Islet of Langerhans (tissue), 1 donor: ENCODE data around the gene SMOC2.

ENCODE experiments used
- FAIRE-seq: peaks from one replicate; lab custom pipeline; 2011; peaks lifted over from hg19 to GRCh38; lab: Jason Lieb, UNC

SMOC2 gene

DNA sequence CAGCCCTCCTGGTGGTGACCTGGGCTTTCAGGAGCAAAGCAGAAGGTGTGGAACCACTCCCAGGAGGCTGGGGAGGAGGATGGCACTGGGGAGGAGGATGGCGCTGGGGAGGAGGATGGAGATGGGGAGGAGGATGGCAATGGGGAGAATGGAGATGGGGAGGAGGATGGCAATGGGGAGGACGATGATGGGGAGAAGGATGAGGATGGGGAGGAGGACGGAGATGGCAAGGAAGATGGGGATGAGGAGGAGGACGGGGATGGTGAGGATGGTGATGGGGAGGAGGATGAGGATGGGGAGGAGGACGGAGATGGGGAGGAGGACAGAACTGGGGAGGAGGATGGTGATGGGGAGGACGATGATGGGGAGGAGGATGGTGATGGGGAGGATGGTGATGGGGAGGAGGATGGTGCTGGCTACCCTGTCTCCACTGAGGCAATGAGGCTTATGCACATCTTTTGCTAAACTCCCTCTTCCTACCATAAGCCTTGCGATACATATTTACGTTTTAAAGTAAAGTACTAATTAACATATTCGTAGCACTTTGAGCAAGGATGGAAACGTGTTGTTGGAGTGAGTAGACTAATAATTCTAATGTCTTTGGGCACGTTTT is 7.4 kb downstream of the SMOC2 start:
- no peak for FAIRE-seq

DNA sequence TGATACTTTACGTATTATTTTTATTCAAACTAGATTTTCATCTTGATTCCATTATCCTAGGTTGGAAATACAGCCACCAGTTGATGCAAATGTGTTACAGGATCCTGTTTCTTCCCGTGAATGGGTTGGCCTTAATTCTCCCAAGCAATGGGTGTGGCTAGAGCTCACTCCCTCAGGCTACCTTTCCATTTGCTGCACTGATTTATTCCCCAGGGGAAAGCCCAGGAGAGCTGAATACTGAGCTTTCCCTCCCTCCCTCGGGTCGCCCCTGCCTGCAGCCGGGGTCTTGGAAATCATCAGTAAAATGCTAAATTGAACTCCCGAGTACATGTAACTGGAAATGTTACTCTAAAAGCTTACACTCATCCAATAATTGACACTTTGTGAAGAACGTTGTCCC is 9.9 kb downstream of the SMOC2 start:
- FAIRE-seq, result no peak

DNA sequence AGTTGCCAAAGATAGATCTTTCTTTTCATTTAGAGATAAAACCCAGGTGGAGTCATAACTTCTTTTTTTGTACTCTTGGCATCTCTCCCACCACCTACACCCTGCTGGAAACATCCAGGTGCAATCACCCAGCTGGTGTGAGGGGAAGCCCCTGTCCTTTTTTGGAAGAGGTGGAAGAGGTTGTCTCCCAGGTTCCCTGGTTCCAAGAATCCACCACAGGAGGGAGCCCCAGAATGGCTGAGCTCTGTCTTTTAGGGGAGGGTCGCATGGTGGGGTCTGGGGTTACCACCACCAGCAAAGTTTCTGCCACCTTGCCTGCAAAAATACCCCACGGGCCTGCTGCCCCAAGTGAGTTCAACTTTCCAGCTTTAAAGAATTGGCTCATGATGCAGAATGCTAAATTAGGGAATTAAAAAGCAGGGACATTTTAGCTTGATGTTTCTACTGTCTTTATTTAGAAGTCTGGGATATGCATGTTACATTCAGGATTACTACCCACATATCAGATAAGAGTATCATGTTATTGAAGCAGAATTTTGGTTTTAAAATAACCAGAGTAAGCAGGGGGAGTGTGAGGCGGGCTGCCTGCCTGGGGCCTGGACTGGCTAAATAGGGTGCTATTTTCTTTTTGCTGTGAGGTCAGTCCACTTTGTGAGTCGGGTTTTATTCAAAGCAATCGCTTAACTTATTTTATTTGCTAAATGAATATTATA is 11.0 kb downstream of the SMOC2 start:
- no peak for FAIRE-seq

DNA sequence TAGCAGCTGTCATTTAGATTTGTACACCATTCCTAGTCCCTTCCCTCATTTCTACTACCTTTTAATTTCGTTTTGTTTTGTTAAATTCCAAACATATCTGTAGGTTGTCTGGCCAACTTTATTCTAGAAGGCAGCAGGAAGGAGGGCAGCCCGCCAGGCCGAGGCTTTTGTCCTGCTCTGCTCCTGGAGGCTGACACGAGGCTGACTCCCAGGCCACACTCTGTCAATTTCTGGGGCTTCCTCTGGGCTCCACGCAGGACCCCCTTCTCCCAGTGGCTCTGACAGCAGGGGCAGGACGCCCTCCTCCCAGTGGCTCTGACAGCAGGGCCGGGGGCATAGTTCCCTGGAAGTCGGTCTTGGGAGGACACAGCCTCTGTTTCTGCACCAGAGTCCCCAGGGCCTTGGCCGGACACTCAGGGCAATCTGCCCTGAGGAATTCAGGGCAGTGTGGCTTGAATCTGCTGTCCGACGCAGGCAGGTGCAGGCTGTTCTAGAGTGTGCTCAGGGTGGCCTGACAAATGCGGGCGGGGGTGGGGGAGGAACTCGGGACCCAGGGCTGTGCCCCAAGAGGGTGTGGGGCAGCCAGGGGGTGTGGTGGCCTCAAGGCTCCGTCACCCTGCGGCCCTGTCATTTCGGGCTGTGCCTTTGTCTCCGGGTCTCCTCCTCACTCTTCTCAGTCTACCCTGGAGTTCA is 11.8 kb downstream of the SMOC2 start:
- no peak for FAIRE-seq

DNA sequence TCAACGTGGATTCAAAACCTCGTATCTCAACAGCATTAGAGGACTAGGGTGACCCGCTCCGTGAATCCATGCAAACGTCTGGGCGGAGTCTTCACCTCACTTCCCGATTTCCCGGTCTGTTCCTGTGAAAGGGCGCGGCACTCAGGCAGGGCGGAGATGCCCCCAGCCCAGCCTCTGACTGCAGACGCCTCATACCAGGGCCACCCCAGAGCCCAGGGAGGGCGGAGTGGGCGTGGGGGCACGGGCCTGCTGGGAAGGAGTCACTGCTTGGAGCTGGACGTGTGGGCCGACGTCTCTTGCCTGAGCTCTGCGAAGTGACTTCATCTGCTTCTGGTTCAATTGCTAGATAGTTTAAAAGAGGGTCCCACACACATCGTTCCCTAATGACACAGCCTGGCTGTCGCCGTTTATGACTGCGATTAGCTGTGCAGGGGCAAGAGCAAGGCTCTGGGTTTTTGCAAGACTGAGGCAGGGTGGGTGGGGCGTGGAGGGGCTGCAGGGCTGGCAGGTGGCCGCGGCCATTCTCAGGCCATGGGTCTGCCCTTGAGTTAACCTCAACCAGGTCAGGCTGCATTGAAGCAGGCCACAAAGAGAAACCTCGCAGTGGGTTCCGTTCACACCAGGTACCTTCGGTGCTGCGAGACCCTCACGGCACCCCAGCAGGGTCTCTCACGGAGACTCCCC is 15.0 kb downstream of the SMOC2 start:
- FAIRE-seq, result no peak

DNA sequence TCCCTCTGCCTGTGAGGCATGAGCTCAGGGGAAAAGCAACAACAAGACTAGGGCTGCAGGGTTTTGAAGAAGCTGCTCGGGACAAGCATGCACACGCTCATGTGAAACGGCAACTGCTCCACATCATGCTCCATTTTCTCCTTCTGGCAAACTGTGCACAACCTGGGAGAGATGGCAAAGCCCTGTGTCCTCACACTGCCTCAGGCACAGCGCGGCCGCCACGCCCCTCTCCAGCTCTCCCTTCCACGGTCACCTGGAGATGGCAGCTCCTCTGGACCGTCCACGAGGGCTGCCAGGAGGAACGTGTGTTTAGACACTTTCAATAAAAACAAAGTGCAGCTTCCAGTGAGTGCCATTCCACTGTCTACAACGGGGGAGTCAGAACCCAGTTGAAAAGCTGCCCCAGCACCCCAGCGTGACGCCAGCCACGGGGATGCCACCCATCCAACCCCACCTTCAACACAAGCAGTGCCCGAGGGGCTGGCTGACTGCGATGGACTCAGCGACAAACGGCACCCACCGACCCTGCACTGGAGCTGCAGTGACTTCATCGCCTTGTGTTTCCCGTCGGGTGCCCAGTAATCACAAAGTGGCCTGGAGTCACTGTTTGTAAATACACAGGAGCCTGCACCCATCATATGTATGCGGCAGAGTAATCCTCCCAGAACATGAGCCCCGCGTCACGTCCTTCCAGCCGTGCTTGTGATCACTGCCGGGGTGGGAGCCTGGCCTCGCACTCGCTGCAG is 16.1 kb downstream of the SMOC2 start:
- no peak for FAIRE-seq

DNA sequence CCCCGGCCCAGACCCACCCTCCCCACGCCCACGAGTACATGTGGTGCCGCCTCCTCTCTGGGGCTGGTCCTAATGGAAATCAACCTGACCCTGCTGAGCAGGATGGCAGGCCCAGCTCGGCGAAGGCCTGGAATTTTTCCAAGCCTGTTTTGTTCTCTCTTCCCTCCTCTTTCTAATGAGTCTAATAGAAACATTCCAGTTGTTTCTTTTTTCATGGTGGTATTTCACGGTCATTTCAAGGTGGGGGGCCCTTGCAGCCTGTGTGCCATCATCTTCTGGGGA is 16.6 kb downstream of the SMOC2 start:
- no peak for FAIRE-seq

DNA sequence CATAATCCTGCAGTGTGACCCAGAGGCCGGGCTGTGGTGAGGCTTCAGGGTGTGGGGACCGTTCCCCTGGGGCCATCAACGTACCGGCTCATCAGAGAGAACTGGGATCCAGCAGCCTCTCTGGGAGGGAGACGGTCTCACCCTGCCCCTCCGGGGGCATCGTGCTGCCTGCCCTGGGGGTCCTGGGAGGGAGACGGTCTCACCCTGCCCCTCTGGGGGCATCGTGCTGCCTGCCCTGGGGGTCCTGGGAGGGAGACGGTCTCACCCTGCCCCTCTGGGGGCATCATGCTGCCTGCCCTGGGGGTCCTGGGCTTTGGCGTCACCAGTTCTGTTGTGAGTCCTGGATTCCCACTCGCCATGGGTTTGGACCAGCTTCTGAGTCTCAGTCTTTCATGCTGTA is 17.1 kb downstream of the SMOC2 start:
- no peak for FAIRE-seq

DNA sequence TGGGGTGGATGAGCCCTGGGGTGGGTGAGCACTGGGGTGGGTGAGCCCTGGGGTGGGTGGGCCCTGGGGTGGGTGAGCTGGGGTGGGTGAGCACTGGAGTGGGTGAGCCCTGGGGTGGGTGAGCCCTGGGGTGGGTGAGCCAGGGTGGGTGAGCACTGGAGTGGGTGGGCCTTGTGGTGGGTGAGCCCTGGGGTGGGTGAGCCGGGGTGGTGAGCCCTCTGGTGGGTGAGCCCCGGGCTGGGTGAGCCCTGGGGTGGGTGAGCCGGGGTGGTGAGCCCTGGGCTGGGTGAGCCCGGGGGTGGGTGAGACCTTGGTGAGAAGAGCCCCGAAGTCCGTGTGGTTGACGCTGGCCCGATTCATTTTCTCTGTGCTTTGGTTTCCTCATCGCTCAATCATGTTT is 18.6 kb downstream of the SMOC2 start:
- FAIRE-seq, result no peak

DNA sequence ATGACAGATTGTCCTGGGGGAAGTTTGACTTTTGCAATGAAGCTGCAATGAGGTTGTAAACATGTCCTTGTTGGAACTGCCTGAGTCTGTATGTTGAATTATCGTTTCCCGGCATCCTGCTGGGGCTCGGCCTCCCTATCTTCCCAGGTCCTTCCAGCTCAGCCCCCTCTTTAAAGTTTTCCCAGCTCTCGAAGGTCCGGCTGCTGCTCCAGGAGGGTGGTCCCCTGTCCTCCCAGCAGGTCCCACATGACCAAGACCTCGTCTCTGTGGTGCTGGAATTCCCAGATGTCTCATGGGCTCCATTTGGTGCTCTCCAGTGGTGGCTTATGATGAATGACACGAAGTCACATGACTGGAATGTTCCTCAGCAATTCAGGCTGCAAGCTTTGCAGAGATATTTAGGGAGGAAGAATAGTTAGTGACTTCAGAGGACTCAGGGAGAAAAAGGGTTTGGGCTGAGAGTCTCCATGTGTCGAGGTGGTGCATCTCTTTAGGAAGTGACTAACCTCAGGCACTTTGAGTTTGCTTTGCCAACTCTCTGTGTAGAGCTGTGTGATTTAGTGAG is 21.4 kb downstream of the SMOC2 start:
- FAIRE-seq, result no peak

DNA sequence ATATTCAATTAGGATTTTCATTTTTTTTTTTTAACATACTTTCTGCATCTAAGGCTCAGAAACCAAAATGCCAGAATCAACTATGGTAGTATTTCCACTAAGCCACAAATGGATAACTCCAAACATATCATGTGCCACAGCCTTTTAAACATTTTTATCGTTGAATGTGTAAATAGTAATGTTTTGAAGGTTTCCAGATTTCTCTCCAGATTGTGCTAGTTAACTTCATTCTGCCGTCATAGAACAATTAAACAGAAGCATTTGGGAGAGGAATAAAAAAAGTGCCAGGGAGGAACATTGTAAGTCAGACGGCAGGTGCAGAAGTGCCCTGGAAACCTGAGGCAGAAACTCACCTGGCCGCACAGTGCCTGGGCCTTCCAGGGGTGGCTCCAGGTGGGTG is 23.6 kb downstream of the SMOC2 start:
- FAIRE-seq, result no peak

DNA sequence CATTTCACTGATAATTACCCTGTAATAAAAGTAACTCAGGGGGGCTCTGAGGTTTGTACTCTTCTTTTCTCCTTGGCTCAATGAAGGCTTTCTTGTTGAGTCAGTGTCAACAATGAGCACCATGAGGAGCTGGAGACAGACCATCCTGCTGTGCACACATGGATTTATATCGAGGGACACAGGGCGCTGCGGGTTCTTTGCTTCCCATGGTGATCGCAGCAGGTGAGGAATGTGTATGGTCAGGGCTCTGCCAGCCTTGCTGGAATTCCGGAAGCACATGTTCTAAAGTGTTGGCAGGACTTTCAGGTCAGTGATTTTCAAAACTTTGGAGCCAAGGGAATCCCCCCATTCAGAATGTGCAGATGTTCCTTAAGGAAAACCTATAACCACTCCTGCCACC is 27.1 kb downstream of the SMOC2 start:
- no peak for FAIRE-seq

DNA sequence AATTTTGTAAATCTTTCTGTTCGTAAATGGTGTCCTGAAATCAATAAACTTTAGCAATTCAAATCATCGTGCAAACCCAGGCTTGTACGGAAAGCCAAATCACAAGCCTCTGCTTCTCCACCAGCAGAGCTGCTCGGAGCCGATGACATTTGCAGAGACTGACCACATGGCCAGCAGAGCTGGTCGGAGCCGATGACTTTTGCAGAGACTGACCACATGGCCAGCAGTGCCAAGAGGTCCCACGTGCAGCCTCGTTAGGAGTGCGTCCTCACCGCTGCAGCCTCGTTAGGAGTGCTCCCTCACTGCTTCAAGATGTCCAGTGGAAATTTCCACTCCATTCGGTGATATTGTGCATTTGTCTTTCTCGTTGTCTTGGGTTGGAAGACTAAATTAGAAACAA is 28.5 kb downstream of the SMOC2 start:
- no peak for FAIRE-seq

DNA sequence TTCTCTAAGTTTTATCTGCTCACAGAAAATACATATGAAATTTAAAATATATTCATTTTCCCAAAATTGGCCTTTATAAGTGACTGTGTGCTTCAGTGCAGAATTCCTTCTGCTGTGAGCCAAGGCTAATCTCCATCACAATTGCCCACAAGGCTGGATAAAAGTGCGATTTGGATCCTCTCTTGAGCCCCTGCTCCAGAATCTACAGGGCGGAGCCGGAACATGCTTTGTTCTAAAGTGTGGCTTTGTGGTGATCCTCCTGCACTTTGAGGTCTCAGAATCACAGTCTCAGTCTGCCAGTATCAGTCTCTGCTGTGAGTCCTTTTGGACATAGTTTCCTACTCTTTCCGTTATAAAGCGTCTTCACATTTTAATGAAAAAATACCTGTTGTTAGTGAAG is 28.9 kb downstream of the SMOC2 start:
- FAIRE-seq, result no peak

DNA sequence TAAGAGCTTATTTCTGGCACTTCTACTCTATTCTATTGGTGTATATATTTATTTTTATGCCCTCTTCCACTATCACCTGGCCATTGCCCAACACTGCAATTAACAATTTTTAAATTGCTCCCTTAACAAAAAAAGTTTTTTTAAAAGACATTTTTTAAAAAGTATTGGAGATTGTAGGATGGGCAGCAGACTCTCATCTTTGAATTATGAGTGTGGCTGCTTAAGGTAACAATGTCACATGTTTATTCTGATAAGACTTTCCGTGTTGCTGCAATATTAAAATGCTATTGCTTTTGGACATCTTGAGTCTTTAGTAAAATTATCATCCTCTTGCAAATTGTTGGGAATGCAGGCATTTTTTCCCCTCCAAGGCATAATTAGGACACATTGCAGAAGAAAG is 31.4 kb downstream of the SMOC2 start:
- no peak for FAIRE-seq

DNA sequence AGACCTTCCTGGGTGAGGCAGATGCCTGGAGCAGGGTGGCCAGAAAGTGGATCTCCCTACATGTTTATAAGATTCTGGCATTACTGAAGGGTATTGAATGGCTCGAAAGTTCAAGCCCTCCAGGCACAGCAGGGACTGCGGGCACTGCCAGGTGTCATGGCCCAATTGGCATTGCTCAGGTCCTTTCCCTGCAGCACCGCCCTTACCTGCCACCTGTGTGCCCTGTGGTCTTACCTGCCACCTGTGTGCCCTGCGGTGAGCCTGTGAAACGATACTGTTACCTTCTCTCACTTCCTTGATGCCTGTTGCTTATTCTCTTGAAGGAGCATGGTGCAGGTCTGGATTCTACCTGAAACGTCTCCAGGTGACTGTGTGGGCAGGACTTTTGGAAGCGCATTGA is 32.2 kb downstream of the SMOC2 start:
- FAIRE-seq, result no peak

DNA sequence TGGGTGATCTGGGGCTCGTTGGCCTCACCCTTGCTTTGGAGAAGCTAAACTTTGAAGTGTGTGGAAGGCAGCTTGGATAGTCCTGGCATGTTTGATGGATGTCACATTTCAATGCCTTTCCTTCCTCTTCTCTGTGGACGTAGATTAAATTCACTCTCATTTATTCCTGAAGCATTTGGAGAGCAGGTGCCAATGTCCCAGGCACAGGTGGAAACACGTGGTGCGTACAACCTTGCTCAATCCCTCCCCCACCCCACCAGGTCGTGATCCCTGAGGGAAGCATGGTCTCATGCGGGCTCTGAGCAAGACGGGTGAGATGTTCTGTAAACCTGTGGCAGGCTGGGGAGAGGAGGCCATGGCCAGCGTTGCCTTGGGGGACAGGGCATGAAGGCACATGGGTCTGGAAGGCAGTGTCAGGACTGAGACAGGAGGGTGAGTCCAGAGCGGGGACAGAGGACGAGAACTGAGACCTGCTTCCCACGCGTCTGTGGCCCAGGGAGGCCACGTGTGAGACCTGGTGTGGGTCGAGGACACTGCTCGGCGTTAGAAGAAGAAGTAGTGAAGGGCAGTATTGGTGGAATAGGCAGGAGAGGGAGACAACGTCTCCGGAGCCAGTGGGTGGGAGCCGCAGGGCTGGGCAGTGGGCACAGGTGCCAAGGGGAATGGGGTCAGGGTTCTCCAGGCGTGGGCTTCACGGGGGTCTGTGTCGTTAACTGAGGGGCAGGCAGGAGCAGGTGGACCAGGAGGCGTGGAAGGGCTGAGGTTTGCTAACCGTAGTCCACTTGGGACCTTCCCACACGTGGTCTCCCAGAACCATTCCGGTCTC is 34.4 kb downstream of the SMOC2 start:
- FAIRE-seq, result no peak

DNA sequence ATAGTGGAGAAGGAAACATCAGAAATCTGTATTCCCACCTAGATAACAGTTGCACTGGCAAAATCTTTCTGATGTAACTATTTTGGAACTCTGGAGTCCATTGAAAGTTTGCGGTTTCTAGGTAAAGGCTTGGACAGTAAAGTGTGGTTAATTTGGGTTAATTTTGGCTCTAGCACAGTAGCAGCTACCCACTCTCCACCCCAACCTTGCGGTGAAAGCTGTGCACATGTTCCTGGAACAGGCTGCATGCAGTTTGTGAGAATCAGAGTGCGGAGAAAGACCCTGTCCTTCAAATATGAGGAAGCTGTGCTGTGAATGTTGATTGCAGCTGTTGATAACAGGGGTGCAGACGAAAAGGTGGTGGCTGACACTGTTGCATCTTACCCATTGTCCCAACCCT is 38.4 kb downstream of the SMOC2 start:
- no peak for FAIRE-seq

DNA sequence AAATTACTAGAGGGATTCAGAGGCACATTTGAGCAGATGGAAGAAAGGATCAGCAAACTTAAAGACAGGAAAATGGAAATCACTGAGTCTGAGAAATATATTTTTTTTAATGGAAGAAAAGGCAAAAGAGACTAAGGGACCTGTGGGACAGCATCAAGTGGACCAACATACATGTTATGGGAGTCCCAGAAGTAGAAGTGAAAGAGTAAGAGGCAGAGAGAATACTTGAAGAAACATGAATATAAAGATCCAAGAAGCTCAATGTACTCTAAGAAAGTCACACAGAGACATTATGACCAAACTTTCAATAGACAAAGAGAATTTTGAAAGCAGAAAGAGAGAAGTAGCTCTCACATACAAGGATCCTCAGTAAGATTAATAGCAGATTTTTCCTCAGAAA is 39.5 kb downstream of the SMOC2 start:
- no peak for FAIRE-seq

DNA sequence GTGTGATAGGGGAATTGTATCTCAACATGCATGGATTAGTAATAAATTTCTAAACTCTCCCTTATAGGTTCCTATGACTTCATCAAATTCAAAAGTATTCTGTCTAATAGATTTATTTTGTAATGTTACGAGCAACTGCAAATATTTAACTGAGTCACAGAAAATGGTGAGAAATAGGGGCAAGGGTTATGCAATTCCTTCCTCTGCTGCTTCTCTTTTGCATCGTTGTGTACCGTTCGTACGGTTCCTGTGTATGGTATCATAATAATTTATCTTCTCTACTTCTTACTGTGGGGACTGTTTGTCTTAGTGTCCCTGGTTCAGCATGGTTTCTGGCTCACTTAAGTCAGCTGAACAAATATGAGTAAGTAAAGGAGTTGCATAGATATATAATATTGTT is 44.8 kb downstream of the SMOC2 start:
- no peak for FAIRE-seq

DNA sequence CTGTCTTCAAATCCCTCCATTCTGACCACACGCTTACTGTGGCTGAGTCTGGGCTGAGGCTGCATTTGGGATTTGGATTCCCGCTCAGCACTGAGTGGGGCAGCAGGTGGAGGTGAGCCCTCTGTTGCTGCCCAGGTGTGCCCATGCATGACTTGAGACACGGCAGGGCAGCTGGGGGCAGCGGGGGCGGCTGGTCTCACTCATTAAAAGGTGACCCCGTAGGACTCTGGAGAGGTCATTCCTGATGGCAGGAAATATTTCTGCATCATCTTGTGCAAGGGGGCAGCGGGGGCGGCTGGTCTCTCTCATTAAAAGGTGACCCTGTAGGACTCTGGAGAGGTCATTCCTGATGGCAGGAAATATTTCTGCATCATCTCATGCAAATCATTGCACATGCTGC is 49.8 kb downstream of the SMOC2 start:
- FAIRE-seq, result no peak

DNA sequence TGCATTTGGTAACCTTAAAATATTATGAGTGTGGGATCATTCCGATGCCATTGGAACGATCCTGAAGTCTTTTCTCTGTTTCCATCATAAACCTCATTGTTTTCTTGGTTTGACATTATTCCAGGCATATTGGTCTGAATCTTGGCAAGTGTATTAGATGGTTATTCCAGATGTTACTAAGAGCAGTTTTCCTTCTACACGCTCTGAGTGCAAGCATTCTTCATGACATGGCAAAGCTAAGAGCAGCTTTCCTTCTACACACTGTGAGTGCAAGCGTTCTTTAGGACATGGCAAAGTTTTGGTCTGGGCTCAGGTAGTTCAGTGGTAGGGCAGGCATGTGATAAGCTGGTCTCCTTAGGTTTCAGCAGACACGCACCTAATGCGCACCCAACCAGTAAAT is 53.0 kb downstream of the SMOC2 start:
- no peak for FAIRE-seq
